GM21381 (cell line): ENCODE results near the gene CALCOCO2.
"Not testable (repeated sequence)": the region's sequence is repeated elsewhere in the genome, so short reads cannot be mapped to it uniquely, and the experiment has no call there.

Experiments
- ATAC-seq: cut with Tn5 transposase; IDR thresholded peaks from one replicate; pipeline ENCODE4 v1.9.1; 2021; ENCODE audit warnings: mild to moderate bottlenecking, moderate library complexity; ENCODE audit not compliant: unreplicated experiment

Gene CALCOCO2

DNA sequence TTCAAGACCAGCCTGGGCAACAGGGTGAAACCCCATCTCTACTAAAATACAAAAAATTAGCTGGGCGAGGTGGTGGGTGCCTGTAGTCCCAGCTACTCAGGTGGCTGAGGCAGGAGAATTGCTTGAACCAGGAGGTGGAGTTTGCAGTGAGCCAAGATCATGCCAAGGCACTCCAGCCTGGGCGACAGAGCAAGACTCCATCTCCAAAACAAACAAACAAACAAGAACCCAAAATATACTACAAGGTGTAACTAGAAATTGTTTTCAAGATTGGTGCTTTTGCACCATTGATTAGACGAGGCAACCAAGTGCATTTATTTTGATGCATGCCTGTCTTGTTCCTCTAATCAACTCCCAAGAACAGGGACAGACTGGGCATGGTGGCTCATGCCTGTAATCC lies 41.6 kb downstream of the CALCOCO2 start:
- ATAC-seq, result not testable (repeated sequence)

- no peak for ATAC-seq
Measured at GRCh38 chr17:48873209-48873608, 42.4 kb downstream of the CALCOCO2 start.

GRCh38 chr17:48873696-48874443 lies 43.0 kb downstream of the CALCOCO2 start:
- ATAC-seq, result no peak

DNA sequence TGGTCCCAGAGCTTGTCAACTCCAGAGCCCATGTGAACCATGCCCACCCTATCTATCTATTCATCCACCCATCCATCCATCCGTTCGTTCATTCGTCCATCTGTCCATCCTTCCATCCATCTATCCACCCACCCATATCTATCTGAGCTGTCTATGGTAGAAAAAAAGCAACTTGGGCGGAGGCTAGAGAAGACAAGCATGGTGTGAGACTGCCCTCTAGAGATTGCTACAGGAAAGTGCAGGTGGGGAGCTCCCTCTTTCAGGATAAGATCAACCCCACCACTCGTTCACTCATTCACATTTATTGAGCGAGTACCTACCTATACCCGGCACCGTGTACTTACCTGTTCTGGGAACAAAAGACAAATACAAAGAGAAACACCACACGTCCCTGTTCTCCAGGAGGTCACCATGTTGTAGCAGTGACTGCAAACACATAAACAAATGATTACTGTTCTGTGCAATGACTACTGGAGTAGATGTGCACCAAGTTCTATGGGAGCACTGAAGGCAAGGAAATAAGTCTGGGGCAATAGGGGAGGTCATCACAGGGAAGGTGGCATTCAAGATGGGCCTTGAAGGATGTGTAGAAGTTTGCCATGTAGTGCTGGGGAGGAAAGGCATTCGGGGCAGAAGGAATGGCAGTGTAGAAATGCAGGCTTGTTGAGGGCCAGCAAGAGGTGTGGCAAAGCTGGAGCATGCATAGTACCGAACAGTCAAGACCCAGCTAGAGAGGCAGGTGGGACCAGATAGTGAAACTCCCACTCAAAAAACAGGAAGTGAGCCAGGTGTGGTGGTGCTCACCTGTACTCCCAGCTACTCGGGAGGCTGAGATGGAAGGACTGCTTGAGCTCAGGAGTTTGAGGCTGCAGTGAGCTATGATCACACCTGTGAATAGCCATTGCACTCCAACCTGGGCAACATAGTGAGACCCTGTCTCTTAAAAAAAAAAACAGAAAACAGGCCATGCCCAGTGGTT lies 48.4 kb downstream of the CALCOCO2 start:
- ATAC-seq, result no peak

GRCh38 chr17:48882272-48882671 lies 51.4 kb downstream of the CALCOCO2 start:
- no peak for ATAC-seq

GRCh38 chr17:48883171-48883570 lies 52.3 kb downstream of the CALCOCO2 start:
- ATAC-seq, result no peak

DNA sequence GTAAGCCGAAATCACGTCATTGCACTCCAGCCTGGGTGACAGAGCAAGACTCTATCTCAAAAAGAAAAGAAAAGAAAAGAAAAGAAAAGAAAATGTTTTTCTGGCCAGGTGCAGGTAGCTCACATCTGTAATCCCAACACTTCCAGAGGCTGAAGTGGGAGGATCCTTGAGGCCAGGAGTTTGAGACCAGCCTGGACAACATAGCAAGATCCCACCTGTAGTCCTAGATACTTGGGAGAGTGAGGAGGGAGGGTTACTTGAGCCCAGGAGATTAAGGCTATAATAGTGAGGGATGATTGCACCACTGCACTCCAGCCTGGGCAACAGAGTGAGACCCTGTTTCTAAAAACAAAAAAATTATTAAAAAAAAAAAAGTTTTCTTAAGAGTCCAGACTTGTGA lies 59.3 kb downstream of the CALCOCO2 start:
- ATAC-seq, result no peak

GRCh38 chr17:48892940-48893645 lies 62.3 kb downstream of the CALCOCO2 start:
- ATAC-seq, result no peak

DNA sequence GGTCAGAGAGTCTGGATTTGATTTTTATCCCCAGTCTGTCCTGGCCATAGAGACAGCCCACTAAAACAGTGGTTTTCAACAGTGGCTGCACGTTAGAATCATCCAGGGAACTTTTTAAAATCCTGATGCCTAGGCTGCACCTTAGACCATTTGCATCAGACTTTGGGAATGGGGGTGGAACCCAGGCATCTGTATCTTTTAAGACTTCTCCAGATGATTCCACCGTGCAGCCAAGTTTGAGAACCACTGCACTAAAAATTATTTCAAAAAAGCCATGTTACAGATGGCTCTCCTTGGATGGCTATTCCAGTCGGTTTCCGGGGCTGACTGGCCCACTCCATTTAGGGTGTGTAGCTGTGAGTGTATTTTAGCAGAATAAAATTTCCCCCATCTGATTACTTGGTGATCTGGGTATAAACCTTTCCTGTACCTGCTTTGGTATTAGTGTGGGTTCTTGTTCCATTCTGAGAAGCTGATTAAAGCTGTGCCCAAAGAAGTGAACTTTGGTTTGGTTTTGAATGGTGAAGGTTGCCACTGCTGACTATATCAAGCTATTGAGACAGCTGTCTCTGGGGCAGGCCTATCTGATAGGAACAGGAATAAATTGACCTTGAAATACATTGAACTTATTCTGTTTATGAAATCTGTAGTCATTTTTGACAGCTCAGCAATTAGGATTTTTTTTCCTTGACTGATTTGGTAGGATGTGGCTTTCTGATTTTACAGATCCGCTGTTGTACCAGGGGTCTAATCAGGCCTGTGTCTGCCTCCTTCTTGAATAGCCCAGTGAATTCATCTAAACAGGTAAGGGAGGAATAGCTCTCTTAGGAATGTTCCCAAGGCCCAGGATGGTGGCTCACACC lies 63.0 kb downstream of the CALCOCO2 start:
- ATAC-seq, result no peak

DNA sequence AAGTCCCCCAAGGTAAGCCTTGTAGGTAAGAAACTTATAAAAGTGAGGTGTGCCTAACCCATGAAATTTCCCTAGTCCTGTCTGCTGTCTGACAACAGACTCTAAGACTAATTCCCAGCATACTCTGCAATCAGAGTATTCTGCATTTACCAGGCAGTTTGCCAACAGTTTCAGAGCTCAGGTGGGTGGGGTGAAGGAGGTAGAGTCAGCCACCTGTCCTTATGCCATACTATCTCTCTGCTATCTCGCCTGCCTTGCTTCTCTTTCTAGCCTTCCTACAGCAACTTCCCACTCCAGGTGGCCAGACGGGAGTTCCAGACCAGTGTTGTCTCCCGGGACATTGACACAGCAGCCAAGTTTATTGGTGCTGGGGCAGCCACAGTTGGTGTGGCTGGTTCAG lies 64.1 kb downstream of the CALCOCO2 start:
- no peak for ATAC-seq

DNA sequence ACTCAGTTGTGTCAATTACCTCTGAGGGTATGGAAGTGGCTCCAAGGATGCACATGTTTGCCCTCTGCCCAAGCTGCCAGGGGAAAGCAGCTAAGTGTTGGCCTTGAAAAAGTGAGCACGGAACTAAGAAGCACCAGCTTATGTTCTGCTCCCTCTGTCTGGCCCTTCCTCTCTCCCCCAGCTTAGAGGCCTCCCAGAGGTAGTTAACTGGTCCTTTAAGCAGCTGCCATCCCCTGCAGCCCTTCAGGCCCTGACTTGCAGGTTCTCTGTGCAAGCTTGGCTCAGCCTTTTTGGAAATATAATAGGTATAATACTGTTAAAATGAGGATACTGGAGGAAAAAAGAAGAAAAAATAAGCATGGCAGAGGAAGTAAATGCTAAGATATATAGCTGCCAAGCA lies 70.4 kb downstream of the CALCOCO2 start:
- ATAC-seq, result no peak

DNA sequence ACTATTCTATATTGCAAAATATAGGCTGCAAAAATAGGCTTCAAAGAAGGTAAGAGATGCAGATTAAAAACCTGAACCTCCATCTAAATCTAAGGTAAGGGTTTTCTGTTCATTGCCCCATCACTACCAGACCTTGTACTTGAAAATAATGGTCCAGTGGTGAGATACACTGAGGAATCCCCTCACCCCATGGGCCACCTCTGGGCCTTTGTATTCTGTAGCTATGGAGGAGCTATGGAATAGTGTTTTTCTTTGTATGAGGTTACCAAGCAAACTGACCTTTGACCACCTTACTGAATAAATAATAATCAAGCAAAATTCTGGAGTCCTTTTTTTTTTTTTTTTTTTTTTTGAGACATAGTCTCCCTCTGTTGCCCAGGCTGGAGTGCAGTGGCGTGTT lies 72.6 kb downstream of the CALCOCO2 start:
- ATAC-seq, result no peak

DNA sequence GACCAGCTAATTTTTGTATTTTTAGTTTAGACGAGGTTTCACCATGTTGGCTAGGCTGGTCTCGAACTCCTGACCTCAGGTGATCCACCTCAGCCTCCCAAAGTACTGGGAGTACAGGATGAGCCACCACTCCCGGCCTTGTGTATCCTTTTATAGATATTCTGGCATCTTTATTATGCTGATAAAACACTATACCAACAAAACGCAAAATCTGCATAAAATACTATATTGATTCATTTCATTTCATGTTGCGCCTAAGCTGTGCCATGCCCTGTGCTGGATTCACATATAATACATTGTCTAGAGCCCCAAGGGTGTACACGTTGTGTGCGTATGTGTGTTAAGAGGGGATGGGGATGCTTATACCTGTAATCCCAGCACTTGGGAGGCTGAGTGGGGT lies 73.6 kb downstream of the CALCOCO2 start:
- ATAC-seq, result no peak

GRCh38 chr17:48905987-48906515 lies 75.2 kb downstream of the CALCOCO2 start:
- no peak for ATAC-seq

GRCh38 chr17:48907713-48908046 lies 76.8 kb downstream of the CALCOCO2 start:
- no peak for ATAC-seq

GRCh38 chr17:48908047-48908843 lies 77.4 kb downstream of the CALCOCO2 start, which contains the start of gene UBE2Z:
Gene UBE2Z, plus strand, starts transcription at chr17:48908407. Its CDS starts 97 bp downstream, at chr17:48908504.
- ATAC-seq, result peak; percentile 66

- peak; percentile 51 for ATAC-seq
Measured at GRCh38 chr17:48908853-48909394, 78.1 kb downstream of the CALCOCO2 start.

DNA sequence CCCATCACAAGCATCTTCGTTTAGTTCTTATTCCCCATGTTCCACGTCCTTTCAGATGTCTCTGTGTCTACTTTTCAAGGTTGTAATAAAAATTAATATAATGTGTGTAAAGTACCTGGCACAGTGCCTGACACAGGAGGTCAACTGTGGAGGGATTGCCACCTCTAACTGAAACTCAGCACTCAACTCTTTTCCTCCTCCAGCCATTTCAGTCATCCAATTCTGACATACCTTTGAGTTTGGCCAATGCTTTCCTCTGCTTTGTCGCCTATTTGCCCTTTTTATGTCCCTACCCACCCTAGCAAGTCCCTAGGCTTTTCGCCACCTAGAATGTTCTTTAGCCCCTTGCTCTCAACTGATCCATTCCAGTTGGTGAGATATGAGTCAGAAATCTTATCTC lies 78.9 kb downstream of the CALCOCO2 start:
- no peak for ATAC-seq

DNA sequence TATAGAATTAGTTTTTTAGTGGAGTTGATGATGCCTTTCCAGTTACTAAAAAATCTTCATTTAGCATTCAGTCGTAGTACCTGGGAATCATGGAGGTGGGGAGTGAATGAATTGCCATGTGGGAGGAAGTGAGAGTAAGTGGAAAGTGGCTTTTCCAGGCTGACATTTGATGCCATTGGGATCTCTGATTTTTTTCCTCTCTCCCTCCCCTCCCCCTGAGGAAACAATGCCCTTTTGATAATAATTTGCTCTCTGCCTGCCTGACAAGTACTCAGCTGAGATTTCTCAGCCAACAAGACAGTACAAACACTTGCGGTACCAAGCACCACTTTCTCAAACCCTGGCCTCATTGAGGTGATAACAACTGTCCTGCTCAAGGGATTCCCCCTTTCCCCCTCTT lies 79.5 kb downstream of the CALCOCO2 start:
- no peak for ATAC-seq
